Measurements from ENCODE around the gene LRCOL1. TPM values are rescaled to one million over a fixed set of nuclear protein-coding genes. Genes with fewer than 3 reads are reported as not detected.

Gene LRCOL1
- polyA plus RNA-seq, 2 donors: 0.22 TPM; not detected in 1

DNA sequence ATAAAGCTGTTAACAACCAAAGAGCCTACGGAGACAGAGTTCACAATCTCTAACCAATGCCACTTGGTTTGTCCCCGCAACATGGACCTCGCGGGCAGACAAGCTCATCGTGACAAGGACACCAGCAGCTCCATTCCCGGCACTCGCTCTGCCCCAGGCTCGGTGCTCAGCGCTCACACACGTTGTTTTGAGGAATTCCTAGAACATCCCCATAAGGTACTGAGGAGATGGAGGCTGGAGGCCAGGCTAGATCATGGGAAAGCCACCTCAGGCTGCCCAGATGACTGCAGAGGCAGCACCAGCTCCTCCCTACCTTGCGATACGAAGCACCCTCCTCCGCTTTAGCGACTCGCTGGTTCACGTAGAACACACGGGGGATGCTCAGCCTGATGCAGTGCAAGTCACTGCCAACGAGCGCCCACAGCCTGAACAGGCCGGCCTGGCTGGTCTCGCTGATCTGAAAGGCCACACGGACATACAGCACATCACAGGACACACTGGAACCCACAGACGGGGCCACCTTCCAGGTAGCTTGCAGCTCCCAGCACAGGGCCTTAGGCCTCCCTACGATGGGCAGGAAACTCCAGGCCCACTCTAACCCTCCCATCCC is 38.3 kb upstream of the LRCOL1 start:
- WGBS, 2 donors: 94 to 95% methylated on average over 24 of the region's 24 CpGs
- Histone ChIP-seq H3K27ac (ENCODE audit: low read depth in 2 of 2, low read length in 1 of 2) (no peak overlapping the region), H3K9me3 (ENCODE audit: control insufficient read depth in 2 of 2, insufficient read depth in 1 of 2, low read depth in 1 of 2, low read length in 1 of 2) (no peaks in the 10 kb centered on the region), H3K4me3 (ENCODE audit: low read depth in 1 of 2, low read length in 2 of 2) (no peak overlapping the region), H3K4me1 (ENCODE audit: control insufficient read depth in 2 of 2, insufficient read depth in 2 of 2, low read length in 1 of 2) (no peaks in the 10 kb centered on the region), H3K27me3 (ENCODE audit: control insufficient read depth in 1 of 2, insufficient read depth in 2 of 2, low read length in 2 of 2) (no peaks in the 10 kb centered on the region), H3K36me3 (ENCODE audit: control insufficient read depth in 2 of 2, insufficient read depth in 2 of 2, low read length in 1 of 2) (peaks cover 12 to 34% of the 10 kb centered on the region in 2 donors)

DNA sequence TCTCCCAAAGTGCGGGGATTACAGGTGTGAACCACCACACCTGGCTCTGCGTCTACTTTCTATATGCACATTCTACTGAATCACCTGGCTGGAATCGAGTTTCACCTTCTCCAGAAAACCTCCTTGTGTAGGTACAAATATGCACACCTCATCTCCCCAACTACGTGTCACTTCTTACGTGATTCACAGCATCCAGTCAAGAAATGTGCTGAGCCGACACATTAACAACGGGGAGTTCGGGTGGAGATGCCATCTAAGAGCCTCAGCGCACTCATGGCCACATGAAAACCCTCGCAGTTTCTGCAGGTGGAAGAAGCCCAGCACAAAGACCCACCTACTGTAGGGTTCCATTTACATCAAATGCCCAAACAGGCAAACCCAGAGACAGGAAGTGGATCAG is 37.5 kb upstream of the LRCOL1 start:
- Histone ChIP-seq H3K27me3 (ENCODE audit: control insufficient read depth in 1 of 2, insufficient read depth in 2 of 2, low read length in 2 of 2) (no peaks in the 10 kb centered on the region), H3K36me3 (ENCODE audit: control insufficient read depth in 2 of 2, insufficient read depth in 2 of 2, low read length in 1 of 2) (peaks cover 12 to 40% of the 10 kb centered on the region in 2 donors), H3K4me3 (ENCODE audit: low read depth in 1 of 2, low read length in 2 of 2) (no peak overlapping the region), H3K27ac (ENCODE audit: low read depth in 2 of 2, low read length in 1 of 2) (no peak overlapping the region), H3K9me3 (ENCODE audit: control insufficient read depth in 2 of 2, insufficient read depth in 1 of 2, low read depth in 1 of 2, low read length in 1 of 2) (no peaks in the 10 kb centered on the region), H3K4me1 (ENCODE audit: control insufficient read depth in 2 of 2, insufficient read depth in 2 of 2, low read length in 1 of 2) (no peaks in the 10 kb centered on the region)
- WGBS, 2 donors: 94% methylated on average over 10 of the region's 10 CpGs

DNA sequence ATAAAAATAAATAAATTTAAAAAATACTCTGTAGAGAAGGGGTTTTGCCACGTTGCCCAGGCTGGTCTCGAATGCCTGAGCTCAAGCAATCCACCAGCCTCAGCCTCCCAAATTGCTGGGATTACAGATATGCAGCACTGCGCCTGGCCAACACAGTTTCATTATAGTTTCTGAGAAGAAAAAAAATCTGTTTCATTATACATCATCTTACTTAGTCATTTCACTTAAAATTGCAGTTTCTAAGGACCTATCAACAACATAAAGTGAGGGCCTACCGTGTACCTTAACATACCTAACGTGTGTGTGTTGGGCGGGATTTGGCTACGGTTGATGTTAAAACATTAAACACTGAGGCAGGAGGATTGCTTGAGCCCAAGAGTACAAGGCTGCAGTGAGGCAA is 36.5 kb upstream of the LRCOL1 start:
- Histone ChIP-seq H3K27ac (ENCODE audit: low read depth in 2 of 2, low read length in 1 of 2) (no peak overlapping the region), H3K9me3 (ENCODE audit: control insufficient read depth in 2 of 2, insufficient read depth in 1 of 2, low read depth in 1 of 2, low read length in 1 of 2) (no peaks in the 10 kb centered on the region), H3K4me3 (ENCODE audit: low read depth in 1 of 2, low read length in 2 of 2) (no peak overlapping the region), H3K4me1 (ENCODE audit: control insufficient read depth in 2 of 2, insufficient read depth in 2 of 2, low read length in 1 of 2) (no peaks in the 10 kb centered on the region), H3K36me3 (ENCODE audit: control insufficient read depth in 2 of 2, insufficient read depth in 2 of 2, low read length in 1 of 2) (peaks cover 12 to 48% of the 10 kb centered on the region in 2 donors), H3K27me3 (ENCODE audit: control insufficient read depth in 1 of 2, insufficient read depth in 2 of 2, low read length in 2 of 2) (no peaks in the 10 kb centered on the region)
- 89 to 93% methylated on average over 7 of the region's 7 CpGs for WGBS, 2 donors

DNA sequence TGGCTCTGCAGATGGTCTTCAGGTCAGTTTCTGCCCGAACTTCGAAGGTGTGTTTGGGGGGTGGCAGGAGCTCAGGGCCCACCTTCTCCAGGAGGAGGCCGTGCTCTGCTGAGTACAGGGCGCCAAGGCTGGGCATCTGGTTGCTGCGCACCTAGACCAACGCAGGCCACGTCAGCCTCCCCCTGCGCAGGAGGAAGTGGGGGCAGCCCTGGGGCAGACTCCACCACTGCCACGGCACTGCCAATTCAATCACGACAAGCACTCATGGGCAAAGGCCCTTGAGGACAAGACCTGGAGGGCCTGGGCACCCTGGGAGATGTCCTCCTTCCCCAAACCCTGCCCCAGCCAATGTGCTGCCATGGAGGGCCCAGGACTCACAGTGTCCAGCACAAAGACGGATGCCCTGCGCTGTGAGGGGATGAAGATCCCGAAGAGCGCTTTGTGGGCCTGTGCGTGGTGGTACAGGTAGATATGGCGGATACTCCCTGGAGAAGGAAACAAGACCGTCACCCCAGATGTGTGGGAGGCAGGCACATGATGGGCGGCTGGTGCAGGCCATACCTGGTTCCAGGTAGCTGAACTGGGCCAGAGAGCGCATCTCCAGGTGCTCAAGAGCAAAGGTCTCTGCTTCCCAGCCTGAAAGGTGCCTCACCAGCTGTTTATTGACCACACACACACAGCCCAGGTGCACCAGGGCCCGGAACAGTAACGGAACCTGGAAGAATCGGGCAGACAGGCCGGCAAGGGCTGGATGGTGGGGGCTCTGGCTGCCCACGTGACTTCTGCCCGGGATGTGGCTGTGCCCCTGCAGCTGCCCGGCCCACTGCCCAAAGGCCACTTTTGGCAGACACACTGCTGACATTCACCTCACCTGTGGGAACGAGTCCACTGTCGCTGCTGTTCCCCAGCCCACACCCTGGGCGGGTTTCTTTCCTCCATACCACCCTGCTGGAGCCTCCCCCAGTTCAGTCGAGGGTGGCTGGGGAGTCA is 32.8 kb upstream of the LRCOL1 start:
- no peaks in the 10 kb centered on the region for H3K27me3 ChIP-seq (ENCODE audit: control insufficient read depth in 1 of 2, insufficient read depth in 2 of 2, low read length in 2 of 2)
- H3K4me3 ChIP-seq (ENCODE audit: low read depth in 1 of 2, low read length in 2 of 2): no peak overlapping the region
- H3K9me3 ChIP-seq (ENCODE audit: control insufficient read depth in 2 of 2, insufficient read depth in 1 of 2, low read depth in 1 of 2, low read length in 1 of 2): peaks cover 0 to 2% of the 10 kb centered on the region in 2 donors
- peaks cover 3 to 43% of the 10 kb centered on the region in 2 donors for H3K36me3 ChIP-seq (ENCODE audit: control insufficient read depth in 2 of 2, insufficient read depth in 2 of 2, low read length in 1 of 2)
- H3K27ac ChIP-seq (ENCODE audit: low read depth in 2 of 2, low read length in 1 of 2): no peak overlapping the region
- WGBS, 2 donors: 95% methylated on average over 30 of the region's 30 CpGs
- H3K4me1 ChIP-seq (ENCODE audit: control insufficient read depth in 2 of 2, insufficient read depth in 2 of 2, low read length in 1 of 2): no peaks in the 10 kb centered on the region

DNA sequence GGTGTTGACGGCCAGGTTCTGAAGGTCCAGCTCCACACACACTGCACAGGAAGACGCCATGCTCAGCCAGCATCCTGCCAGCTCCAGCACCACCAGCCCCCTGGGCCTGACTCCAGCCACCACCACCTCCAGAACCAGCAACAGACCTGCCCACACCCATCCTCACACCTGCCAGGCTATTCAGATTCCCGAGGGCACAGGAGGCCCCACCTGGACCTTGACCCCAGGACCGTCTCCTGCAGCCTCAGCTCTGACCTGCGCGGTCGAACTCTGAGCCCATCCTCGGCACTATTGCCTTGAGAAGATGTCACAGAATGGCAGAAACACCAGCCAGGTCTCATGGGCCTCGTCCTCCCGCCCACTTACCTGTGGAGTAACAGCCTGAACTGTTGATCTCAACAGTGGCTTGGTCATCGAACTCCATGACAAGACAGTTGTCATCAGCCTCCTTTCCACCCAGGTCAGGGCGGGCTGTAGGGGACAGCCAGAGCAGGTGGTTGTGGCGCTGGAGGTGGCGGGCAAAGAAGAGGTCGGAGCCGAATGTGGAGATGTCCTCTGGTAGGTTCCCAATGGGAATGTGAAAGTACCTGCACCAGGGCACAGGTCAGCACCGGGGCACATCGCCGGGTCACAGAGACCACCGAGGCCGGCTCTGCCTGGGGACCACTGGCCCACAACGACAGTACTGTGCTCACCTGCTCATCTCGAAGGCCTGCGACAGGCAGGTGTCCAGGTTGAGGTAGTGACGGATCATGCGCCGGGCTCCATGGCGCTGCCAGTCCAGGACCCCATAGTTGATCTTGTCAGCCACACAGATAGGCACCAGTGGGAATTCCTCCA is 31.6 kb upstream of the LRCOL1 start:
- peaks cover 3 to 45% of the 10 kb centered on the region in 2 donors for H3K36me3 ChIP-seq (ENCODE audit: control insufficient read depth in 2 of 2, insufficient read depth in 2 of 2, low read length in 1 of 2)

DNA sequence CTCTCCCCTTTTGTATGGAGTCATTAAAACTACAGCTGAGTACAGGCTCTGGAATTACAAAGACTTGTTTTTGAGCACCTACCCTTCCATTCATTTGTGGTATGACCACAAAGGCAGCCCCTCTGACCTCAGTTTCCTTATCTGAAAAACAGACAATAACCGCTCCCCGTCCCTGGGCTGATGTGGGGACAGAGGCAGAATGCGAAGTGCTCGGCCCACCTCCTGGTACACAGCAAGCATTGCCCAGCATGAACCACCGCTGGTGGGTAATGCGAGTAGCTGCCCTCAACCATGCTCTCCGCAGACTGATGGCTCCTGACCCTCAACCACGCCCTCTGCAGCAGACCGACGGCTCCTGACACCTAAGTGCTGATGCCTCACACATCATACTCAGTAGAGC is 30.6 kb upstream of the LRCOL1 start:
- Histone ChIP-seq H3K4me3 (ENCODE audit: low read depth in 1 of 2, low read length in 2 of 2) (no peak overlapping the region), H3K4me1 (ENCODE audit: control insufficient read depth in 2 of 2, insufficient read depth in 2 of 2, low read length in 1 of 2) (no peaks in the 10 kb centered on the region), H3K27me3 (ENCODE audit: control insufficient read depth in 1 of 2, insufficient read depth in 2 of 2, low read length in 2 of 2) (no peaks in the 10 kb centered on the region), H3K36me3 (ENCODE audit: control insufficient read depth in 2 of 2, insufficient read depth in 2 of 2, low read length in 1 of 2) (peaks cover 3 to 50% of the 10 kb centered on the region in 2 donors), H3K27ac (ENCODE audit: low read depth in 2 of 2, low read length in 1 of 2) (no peak overlapping the region), H3K9me3 (ENCODE audit: control insufficient read depth in 2 of 2, insufficient read depth in 1 of 2, low read depth in 1 of 2, low read length in 1 of 2) (peaks cover 0 to 2% of the 10 kb centered on the region in 2 donors)
- 83 to 89% methylated on average over 10 of the region's 10 CpGs for WGBS, 2 donors

More for the DNA sequence above, 31.6 kb upstream of the LRCOL1 start:
- peaks cover 0 to 2% of the 10 kb centered on the region in 2 donors for H3K9me3 ChIP-seq (ENCODE audit: control insufficient read depth in 2 of 2, insufficient read depth in 1 of 2, low read depth in 1 of 2, low read length in 1 of 2)
- H3K4me3 ChIP-seq (ENCODE audit: low read depth in 1 of 2, low read length in 2 of 2): no peak overlapping the region
- no peaks in the 10 kb centered on the region for H3K27me3 ChIP-seq (ENCODE audit: control insufficient read depth in 1 of 2, insufficient read depth in 2 of 2, low read length in 2 of 2)
- no peaks in the 10 kb centered on the region for H3K4me1 ChIP-seq (ENCODE audit: control insufficient read depth in 2 of 2, insufficient read depth in 2 of 2, low read length in 1 of 2)
- H3K27ac ChIP-seq (ENCODE audit: low read depth in 2 of 2, low read length in 1 of 2): no peak overlapping the region
- WGBS, 2 donors: 95 to 97% methylated on average over 28 of the region's 28 CpGs

DNA sequence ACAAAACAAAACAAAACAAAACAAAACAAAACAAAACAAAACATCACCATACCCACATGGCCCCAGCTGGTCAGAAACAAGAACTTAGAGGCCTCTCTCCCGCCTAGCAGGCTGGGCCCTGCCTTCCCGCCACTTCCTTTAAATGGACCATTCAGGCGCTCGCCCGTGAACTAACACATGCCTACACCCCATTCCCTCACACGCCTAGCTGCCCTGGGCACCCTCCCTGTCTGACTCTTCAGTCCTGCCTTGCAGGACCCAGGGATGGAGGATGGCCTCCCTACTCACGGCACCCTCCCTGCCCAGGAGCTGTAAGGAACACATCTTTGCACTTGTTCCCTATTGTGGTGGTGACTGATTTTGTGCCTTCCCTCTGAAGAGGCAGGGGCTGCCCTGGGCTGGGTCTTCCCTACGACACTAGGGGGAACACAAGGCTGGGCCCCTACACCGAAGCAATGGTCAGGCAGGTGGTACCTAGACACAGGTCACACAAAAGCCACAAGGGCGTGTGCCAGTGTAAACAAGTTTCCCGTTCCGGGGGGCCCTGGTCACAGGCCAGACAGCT is 29.7 kb upstream of the LRCOL1 start:
- Histone ChIP-seq H3K4me3 (ENCODE audit: low read depth in 1 of 2, low read length in 2 of 2) (no peak overlapping the region), H3K27me3 (ENCODE audit: control insufficient read depth in 1 of 2, insufficient read depth in 2 of 2, low read length in 2 of 2) (no peaks in the 10 kb centered on the region), H3K4me1 (ENCODE audit: control insufficient read depth in 2 of 2, insufficient read depth in 2 of 2, low read length in 1 of 2) (no peaks in the 10 kb centered on the region), H3K27ac (ENCODE audit: low read depth in 2 of 2, low read length in 1 of 2) (no peak overlapping the region), H3K9me3 (ENCODE audit: control insufficient read depth in 2 of 2, insufficient read depth in 1 of 2, low read depth in 1 of 2, low read length in 1 of 2) (peaks cover 0 to 2% of the 10 kb centered on the region in 2 donors), H3K36me3 (ENCODE audit: control insufficient read depth in 2 of 2, insufficient read depth in 2 of 2, low read length in 1 of 2) (peaks cover 3 to 52% of the 10 kb centered on the region in 2 donors)
- WGBS, 2 donors: 80 to 84% methylated on average over 12 of the region's 12 CpGs

DNA sequence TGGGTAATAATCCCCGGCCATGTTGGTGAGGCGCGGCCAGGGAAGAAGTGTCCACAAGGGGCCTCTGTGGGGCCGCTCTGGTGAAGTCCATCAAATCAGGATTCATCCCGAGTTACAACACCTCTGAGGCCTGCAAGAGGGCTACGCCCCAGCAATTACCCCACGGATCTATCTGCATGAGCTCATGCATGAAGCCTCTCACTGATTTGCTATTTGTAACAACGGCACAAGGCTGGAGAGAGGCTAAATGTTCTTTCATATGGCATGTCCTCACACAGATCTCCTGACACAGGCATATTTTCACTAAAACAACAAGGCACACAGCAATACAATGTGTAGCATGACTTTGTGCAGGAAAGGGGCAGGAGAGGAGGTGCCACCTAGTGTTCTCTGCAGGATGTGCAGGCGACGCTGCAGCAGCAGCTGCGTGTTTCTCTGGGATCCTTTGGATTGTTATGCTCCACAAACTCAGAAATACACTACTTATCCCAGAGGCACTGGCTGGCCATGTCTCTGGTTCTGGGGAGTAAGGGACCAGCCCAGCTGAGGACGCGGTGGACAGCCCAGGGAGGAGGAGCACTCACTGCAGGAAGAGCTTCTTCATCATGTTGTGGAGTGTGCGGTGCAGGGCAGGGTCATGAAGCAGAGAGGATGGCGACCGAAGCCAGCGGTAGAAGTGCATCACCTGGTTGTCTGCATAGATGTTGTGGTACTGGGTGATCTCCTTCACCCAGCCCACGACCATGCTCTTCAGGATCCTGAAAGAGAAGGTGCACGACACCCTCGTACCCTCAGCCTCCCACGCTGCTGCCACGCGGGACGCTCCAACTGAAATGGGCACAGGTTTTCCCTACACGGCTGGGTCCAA is 28.4 kb upstream of the LRCOL1 start:
- Histone ChIP-seq H3K27ac (ENCODE audit: low read depth in 2 of 2, low read length in 1 of 2) (no peak overlapping the region), H3K4me3 (ENCODE audit: low read depth in 1 of 2, low read length in 2 of 2) (no peak overlapping the region), H3K36me3 (ENCODE audit: control insufficient read depth in 2 of 2, insufficient read depth in 2 of 2, low read length in 1 of 2) (peaks cover 5 to 62% of the 10 kb centered on the region in 2 donors), H3K9me3 (ENCODE audit: control insufficient read depth in 2 of 2, insufficient read depth in 1 of 2, low read depth in 1 of 2, low read length in 1 of 2) (peaks cover 0 to 2% of the 10 kb centered on the region in 2 donors), H3K27me3 (ENCODE audit: control insufficient read depth in 1 of 2, insufficient read depth in 2 of 2, low read length in 2 of 2) (no peaks in the 10 kb centered on the region), H3K4me1 (ENCODE audit: control insufficient read depth in 2 of 2, insufficient read depth in 2 of 2, low read length in 1 of 2) (no peaks in the 10 kb centered on the region)
- WGBS, 2 donors: 76 to 81% methylated on average over 25 of the region's 25 CpGs
